HEK293 (cell line): ENCODE measurements around the gene PROCA1.

Source experiments
- ATF2 ChIP-seq: fragments of 450-650 bp; formaldehyde crosslinking; IDR thresholded peaks from 2 replicates; pipeline ENCODE4 v1.5.1; 2016; ENCODE audit warnings: missing biosample characterization, missing genetic modification characterization, low read depth
- HOXC10 ChIP-seq: sonication (generic); formaldehyde crosslinking; IDR thresholded peaks from 2 replicates; pipeline ENCODE4 v1.8.1; 2023; ENCODE audit warnings: mild to moderate bottlenecking, missing genetic modification reagents
- KLF16 ChIP-seq: fragments of 450-650 bp; formaldehyde crosslinking; IDR thresholded peaks from 2 replicates; pipeline ENCODE4 v1.5.1; 2017; ENCODE audit warnings: missing biosample characterization, missing genetic modification characterization
- REST ChIP-seq: fragments of 450-650 bp; formaldehyde crosslinking; IDR thresholded peaks from 2 replicates; pipeline ENCODE4 v1.5.1; 2016; ENCODE audit warnings: missing biosample characterization, missing genetic modification characterization
- ZBTB11 ChIP-seq: fragments of 450-650 bp; formaldehyde crosslinking; conservative IDR thresholded peaks from 2 replicates; pipeline ENCODE4 v1.5.1; 2016; ENCODE audit warnings: low read depth, missing biosample characterization, missing genetic modification characterization
- ZBTB17 ChIP-seq: fragments of 450-650 bp; formaldehyde crosslinking; IDR thresholded peaks from 2 replicates; pipeline ENCODE4 v1.5.1; 2016; ENCODE audit warnings: missing biosample characterization, missing genetic modification characterization
- ZNF146 ChIP-seq: fragments of 450-650 bp; formaldehyde crosslinking; IDR thresholded peaks from 2 replicates; pipeline ENCODE4 v1.5.1; 2016; ENCODE audit warnings: missing biosample characterization, missing genetic modification characterization
- ZNF274 ChIP-seq, 2 experiments: fragments of 200-500 bp in 1 of 2; fragments of 450-650 bp in 1 of 2; sonication (Bioruptor generic) in 1 of 2; formaldehyde crosslinking in 1 of 2; IDR thresholded peaks; 2 replicates each; pipeline versions ENCODE4 v1.5.1 to v1.6.1; 2014 to 2016; ENCODE audit warnings: borderline replicate concordance in 1 of 2, inconsistent platforms in 1 of 2, low read length in 1 of 2, missing biosample characterization in 1 of 2, missing genetic modification characterization in 1 of 2
- TF ChIP-seq, protein P1 (sequence below): fragments of 450-650 bp; formaldehyde crosslinking; IDR thresholded peaks from 2 replicates; pipeline ENCODE4 v1.5.1; 2016; ENCODE audit warnings: missing biosample characterization, missing genetic modification characterization

DNA sequence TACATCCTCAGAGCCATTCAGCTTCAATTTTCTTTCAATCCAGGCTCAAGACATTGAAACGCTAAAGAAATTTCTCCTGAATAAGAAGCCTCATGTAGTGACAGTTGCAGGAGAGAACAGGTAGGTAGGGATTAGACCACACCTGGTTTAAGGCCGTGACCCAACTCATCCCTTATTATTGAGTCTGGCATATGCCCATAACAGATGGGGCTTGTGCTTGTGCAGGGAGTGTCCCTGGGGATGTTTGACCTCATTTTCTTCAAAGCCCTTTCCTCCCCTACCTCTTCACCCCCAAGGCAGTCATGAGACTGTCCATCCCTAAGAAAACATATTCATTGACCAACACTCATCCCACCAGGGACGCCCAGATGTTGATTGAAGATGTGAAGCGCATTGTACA lies 25.4 kb downstream of the PROCA1 start:
- TF ChIP-seq, protein P1, sequence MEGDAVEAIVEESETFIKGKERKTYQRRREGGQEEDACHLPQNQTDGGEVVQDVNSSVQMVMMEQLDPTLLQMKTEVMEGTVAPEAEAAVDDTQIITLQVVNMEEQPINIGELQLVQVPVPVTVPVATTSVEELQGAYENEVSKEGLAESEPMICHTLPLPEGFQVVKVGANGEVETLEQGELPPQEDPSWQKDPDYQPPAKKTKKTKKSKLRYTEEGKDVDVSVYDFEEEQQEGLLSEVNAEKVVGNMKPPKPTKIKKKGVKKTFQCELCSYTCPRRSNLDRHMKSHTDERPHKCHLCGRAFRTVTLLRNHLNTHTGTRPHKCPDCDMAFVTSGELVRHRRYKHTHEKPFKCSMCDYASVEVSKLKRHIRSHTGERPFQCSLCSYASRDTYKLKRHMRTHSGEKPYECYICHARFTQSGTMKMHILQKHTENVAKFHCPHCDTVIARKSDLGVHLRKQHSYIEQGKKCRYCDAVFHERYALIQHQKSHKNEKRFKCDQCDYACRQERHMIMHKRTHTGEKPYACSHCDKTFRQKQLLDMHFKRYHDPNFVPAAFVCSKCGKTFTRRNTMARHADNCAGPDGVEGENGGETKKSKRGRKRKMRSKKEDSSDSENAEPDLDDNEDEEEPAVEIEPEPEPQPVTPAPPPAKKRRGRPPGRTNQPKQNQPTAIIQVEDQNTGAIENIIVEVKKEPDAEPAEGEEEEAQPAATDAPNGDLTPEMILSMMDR (tag by site-specific recombination): no peak
- TF ChIP-seq ZBTB17: no peak
- TF ChIP-seq ZNF146 (tag by site-specific recombination): no peak
- no peak for TF ChIP-seq HOXC10
- TF ChIP-seq REST (tag by site-specific recombination): no peak
- TF ChIP-seq ATF2: no peak
- TF ChIP-seq KLF16 (tag by site-specific recombination): no peak
- TF ChIP-seq ZNF274 (IDR thresholded peaks at IDR 0.05; ENCODE audit: low read length): no peak
- no peak for TF ChIP-seq ZNF274 (tag by site-specific recombination; IDR thresholded peaks at IDR 0.05; ENCODE audit: borderline replicate concordance)
- TF ChIP-seq ZBTB11 (tag by site-specific recombination): no peak
